Right lobe of liver (tissue), 4 donors: ENCODE results near the gene SUV39H1.

Experiments used
- CTCF ChIP-seq, 4 donors: fragments of 200-600 bp in 3 of 4; fragments of 450-650 bp in 1 of 4; IDR thresholded peaks; one replicate each; pipeline versions ENCODE4 v1.5.1 to v1.8.0; 2016 to 2022; ENCODE audit warnings: antibody characterized with exemption in 4 of 4, mild to moderate bottlenecking in 2 of 4
- POLR2A ChIP-seq: fragments of 450-650 bp; IDR thresholded peaks from one replicate; pipeline ENCODE4 v1.6.1; 2017; ENCODE audit warnings: antibody characterized with exemption, mild to moderate bottlenecking
- donor health status: DM: no; HTN: no; CAD: no.
- donor health status: DM: no; HTN: no; CAD: no.
- donor health status: DM: no; HTN: yes; CAD: no.

GRCh38 chrX:48703228-48703627, 6.7 kb downstream of the SUV39H1 start:
- TF ChIP-seq CTCF (IDR thresholded peaks at IDR 0.05) (no peak), POLR2A (no peak)
